ENCODE measurements around the gene CD59. TPM values are rescaled to one million over a fixed set of nuclear protein-coding genes. Genes with fewer than 3 reads are reported as not detected.

CD59 gene
- total RNA-seq, 3 donors from 2014 or later (not counting 1 experiment from before 2014, with no cell fraction given) = 25.0 to 29.4 (median 26.4) TPM

DNA sequence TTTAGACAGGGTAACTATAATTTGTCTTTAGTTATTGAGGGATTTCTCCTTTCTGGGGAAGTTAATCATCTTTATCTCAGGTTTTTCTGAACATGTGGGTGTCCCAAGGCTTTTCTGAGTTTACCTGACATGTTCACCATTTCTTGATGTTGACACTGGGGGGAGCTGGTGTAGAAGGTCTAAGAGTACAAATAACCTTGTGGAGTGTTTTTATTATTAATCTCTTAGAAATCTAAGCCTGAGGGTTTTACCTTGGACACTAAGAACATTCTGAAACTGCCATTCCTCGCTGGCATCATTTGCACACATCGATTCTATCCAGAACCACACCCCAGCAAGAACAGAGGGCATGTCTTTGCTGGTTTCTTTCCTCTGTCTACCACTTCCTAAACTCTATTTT lies 20.0 kb downstream of the CD59 start:
- 100% methylated on average over 2 of the region's 2 CpGs for WGBS (ENCODE audit: insufficient coverage)
- Histone ChIP-seq H3K9me3 (ENCODE audit: control insufficient read depth, insufficient read depth, low read length) (no peaks in the 10 kb centered on the region), H3K4me3 (ENCODE audit: low read length) (no peak overlapping the region), H3K27ac (ENCODE audit: low read length) (no peak overlapping the region), H3K27me3 (ENCODE audit: control insufficient read depth, insufficient read depth, low read length) (no peaks in the 10 kb centered on the region), H3K4me1 (ENCODE audit: control insufficient read depth, insufficient read depth, low read length) (no peaks in the 10 kb centered on the region), H3K36me3 (ENCODE audit: control insufficient read depth, insufficient read depth, low read length) (peaks cover 7% of the 10 kb centered on the region)
- TF ChIP-seq, protein P1, sequence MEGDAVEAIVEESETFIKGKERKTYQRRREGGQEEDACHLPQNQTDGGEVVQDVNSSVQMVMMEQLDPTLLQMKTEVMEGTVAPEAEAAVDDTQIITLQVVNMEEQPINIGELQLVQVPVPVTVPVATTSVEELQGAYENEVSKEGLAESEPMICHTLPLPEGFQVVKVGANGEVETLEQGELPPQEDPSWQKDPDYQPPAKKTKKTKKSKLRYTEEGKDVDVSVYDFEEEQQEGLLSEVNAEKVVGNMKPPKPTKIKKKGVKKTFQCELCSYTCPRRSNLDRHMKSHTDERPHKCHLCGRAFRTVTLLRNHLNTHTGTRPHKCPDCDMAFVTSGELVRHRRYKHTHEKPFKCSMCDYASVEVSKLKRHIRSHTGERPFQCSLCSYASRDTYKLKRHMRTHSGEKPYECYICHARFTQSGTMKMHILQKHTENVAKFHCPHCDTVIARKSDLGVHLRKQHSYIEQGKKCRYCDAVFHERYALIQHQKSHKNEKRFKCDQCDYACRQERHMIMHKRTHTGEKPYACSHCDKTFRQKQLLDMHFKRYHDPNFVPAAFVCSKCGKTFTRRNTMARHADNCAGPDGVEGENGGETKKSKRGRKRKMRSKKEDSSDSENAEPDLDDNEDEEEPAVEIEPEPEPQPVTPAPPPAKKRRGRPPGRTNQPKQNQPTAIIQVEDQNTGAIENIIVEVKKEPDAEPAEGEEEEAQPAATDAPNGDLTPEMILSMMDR (IDR thresholded peaks at IDR 0.05) = no peak
- DNase-seq (peak in 1 of 2 donors; percentile 51), ATAC-seq (no peak)
- intact Hi-C loops (cut with micrococcal nuclease) = loop anchor here (1.0 kb wide), 1 partner anchor 26 kb away; no protein-coding TSS in a partner anchor
- Mint-ChIP-seq H3K9me3 (no peaks in the 10 kb centered on the region), H3K27me3 (ENCODE audit: low read depth in 2 of 2) (no peaks in the 10 kb centered on the region), H3K27ac (peak overlapping the region in 1 of 2 donors; percentile 18), H3K4me3 (no peak overlapping the region), H3K36me3 (no peaks in the 10 kb centered on the region), H3K4me1 (peaks cover 0 to under 1% of the 10 kb centered on the region in 2 donors)

DNA sequence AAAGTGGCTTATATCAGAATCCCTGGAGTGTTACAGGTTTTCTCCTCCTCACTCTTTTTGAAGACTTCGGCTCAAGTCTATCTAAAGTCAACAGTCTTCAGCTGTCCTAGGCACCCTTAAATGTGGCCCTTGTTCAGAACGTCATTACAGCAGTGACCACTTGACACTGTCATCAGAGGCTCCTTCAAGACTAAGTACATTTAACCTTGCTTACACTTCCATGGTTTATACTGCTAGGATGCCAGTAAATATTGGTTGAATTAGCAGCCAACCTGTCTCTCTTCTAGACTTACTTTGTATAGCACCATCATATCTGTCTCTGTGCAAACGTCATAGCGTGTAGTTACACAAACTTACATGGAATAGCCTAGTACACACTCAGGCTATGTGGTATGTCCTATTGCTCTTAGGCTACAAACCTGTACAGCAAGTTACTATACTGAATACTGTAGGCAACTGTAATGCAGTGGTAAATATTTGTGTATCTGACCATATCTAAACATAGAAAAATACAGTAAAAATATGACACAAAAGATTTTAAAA lies 22.3 kb downstream of the CD59 start:
- TF ChIP-seq, protein P1 (IDR thresholded peaks at IDR 0.05) = no peak
- Histone ChIP-seq H3K36me3 (ENCODE audit: control insufficient read depth, insufficient read depth, low read length) (peaks cover 10% of the 10 kb centered on the region), H3K27ac (ENCODE audit: low read length) (no peak overlapping the region), H3K4me1 (ENCODE audit: control insufficient read depth, insufficient read depth, low read length) (no peaks in the 10 kb centered on the region), H3K4me3 (ENCODE audit: low read length) (no peak overlapping the region), H3K9me3 (ENCODE audit: control insufficient read depth, insufficient read depth, low read length) (no peaks in the 10 kb centered on the region), H3K27me3 (ENCODE audit: control insufficient read depth, insufficient read depth, low read length) (no peaks in the 10 kb centered on the region)
- DNase-seq = no peak
- no peaks in the 10 kb centered on the region for H3K4me1 Mint-ChIP-seq
- no peak overlapping the region for H3K27ac Mint-ChIP-seq
- no peaks in the 10 kb centered on the region for H3K36me3 Mint-ChIP-seq
- H3K27me3 Mint-ChIP-seq (ENCODE audit: low read depth in 2 of 2) = no peaks in the 10 kb centered on the region
- intact Hi-C loops (cut with micrococcal nuclease) = no loop called here
- no peak overlapping the region for H3K4me3 Mint-ChIP-seq
- WGBS (ENCODE audit: insufficient coverage) = 98% methylated on average over 4 of the region's 4 CpGs
- H3K9me3 Mint-ChIP-seq = no peaks in the 10 kb centered on the region
- ATAC-seq = no peak

DNA sequence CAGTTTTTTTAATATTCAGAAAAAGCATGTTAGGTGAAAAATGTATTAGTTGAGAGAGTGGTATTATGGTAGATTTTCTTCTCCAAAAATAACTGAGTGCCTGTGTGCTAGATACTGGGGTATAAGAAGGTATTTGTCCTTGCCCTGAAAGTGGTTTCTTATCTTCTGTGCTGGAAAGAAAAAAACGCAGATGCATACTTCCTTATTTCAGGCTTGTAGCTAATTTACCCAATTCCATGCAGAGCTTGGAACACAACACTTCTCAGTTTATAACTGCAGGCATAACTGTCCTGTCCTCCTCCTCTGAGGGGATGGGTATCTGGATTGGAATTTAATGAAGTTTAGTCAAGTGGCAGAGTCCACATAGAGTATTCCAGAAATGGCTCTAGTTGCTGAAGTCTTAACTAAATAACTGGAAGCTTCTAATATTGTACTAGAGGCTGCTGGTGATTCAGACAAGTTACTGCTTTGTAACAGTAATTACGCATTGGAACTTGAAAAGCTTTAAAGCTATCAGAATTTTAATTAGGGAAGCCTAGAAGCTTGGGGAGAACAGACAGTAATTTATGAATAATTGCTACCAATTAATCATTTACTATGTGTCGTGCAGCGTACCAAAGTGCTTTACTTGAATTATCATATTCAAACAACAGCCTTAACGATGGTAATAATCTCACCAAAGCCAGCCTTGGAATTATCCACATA lies 22.9 kb downstream of the CD59 start:
- H3K4me3 Mint-ChIP-seq = no peak overlapping the region
- Histone ChIP-seq H3K9me3 (ENCODE audit: control insufficient read depth, insufficient read depth, low read length) (no peaks in the 10 kb centered on the region), H3K27me3 (ENCODE audit: control insufficient read depth, insufficient read depth, low read length) (no peaks in the 10 kb centered on the region), H3K36me3 (ENCODE audit: control insufficient read depth, insufficient read depth, low read length) (peaks cover 10% of the 10 kb centered on the region), H3K4me3 (ENCODE audit: low read length) (no peak overlapping the region), H3K27ac (ENCODE audit: low read length) (no peak overlapping the region), H3K4me1 (ENCODE audit: control insufficient read depth, insufficient read depth, low read length) (no peaks in the 10 kb centered on the region)
- no peaks in the 10 kb centered on the region for H3K36me3 Mint-ChIP-seq
- no peaks in the 10 kb centered on the region for H3K9me3 Mint-ChIP-seq
- WGBS (ENCODE audit: insufficient coverage) = 100% methylated on average over 4 of the region's 5 CpGs
- DNase-seq (no peak), ATAC-seq (no peak)
- TF ChIP-seq, protein P1 (IDR thresholded peaks at IDR 0.05) = no peak
- H3K27ac Mint-ChIP-seq = no peak overlapping the region
- intact Hi-C loops (cut with micrococcal nuclease) = no loop called here
- no peaks in the 10 kb centered on the region for H3K4me1 Mint-ChIP-seq
- no peaks in the 10 kb centered on the region for H3K27me3 Mint-ChIP-seq (ENCODE audit: low read depth in 2 of 2)
